GM12865 (cell line): ENCODE measurements around the gene STPG2.

Source experiments
- DNase-seq: peaks from one replicate; pipeline ENCODE4 v3.0.0; 2010; ENCODE audit warnings: low read depth
- H3K4me3 ChIP-seq: 2 replicates; pipeline ENCODE4 v1.5.1; 2011; ENCODE audit warnings: mild to moderate bottlenecking, low read depth, low read length, control low read depth
- TF ChIP-seq, protein P1 (sequence below): IDR thresholded peaks from 2 replicates; pipeline ENCODE4 v1.5.1; 2011; ENCODE audit warnings: low read length, control low read depth, low read depth, inconsistent platforms; ENCODE audit not compliant: insufficient read depth; ENCODE audit errors: missing control alignments

The STPG2 gene

DNA sequence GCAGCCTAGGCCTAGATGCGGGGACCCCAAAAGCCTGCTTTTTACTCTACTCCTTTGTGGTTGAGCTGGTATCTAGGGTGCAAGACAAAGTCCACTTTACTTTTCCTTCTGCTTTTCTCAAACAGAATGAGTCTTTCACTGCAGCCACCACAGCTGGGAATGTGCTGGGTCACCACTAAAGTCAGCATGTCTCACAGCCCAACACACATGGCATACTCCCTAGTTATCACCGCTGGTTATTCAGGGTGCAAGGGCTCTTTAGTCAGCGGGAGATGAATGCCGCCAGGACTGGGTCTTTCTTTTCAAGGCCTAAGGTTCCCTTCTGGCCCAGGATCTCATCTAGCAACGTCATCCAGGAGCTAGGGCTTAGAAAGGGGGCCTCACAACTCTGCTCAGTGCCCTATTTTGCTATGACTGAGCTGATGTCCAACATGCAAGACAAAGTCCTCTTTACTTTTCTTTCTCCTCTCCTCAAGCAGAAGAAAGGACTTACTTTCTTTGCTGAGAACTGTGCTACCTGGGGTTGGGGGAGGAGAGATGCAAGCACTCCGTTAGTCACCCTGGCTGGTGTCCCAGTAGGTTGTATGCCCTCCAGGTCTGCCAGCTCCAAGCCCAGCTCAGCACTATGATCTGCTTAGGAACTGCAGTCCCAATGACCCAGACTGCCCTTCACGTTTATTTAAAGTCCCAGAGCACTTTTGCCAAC is 22.9 kb upstream of the STPG2 start:
- TF ChIP-seq, protein P1, sequence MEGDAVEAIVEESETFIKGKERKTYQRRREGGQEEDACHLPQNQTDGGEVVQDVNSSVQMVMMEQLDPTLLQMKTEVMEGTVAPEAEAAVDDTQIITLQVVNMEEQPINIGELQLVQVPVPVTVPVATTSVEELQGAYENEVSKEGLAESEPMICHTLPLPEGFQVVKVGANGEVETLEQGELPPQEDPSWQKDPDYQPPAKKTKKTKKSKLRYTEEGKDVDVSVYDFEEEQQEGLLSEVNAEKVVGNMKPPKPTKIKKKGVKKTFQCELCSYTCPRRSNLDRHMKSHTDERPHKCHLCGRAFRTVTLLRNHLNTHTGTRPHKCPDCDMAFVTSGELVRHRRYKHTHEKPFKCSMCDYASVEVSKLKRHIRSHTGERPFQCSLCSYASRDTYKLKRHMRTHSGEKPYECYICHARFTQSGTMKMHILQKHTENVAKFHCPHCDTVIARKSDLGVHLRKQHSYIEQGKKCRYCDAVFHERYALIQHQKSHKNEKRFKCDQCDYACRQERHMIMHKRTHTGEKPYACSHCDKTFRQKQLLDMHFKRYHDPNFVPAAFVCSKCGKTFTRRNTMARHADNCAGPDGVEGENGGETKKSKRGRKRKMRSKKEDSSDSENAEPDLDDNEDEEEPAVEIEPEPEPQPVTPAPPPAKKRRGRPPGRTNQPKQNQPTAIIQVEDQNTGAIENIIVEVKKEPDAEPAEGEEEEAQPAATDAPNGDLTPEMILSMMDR, result no peak
- DNase-seq, result no peak

DNA sequence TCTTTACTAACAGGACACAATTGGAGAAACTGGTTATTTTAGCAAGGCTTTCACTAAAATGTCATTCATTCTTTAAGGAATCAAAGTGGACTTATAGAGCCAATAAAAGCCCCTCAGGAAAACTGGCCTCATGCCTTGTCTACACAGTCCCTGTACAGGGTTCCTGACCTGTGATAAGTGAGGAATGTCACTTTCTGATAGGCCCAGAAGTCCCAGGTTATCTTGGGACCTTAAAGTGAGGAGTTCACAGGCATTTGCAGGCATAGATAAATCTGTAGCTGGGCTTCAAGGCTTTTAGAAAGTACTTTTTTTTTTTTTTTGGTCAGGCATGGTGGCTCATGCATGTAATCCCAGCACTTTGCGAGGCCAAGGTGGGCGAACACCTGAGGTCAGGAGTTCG is 19.4 kb upstream of the STPG2 start:
- no peak overlapping the region for H3K4me3 ChIP-seq
- TF ChIP-seq, protein P1, result no peak
- no peak for DNase-seq

More for the DNA sequence above, 22.9 kb upstream of the STPG2 start:
- no peak overlapping the region for H3K4me3 ChIP-seq

DNA sequence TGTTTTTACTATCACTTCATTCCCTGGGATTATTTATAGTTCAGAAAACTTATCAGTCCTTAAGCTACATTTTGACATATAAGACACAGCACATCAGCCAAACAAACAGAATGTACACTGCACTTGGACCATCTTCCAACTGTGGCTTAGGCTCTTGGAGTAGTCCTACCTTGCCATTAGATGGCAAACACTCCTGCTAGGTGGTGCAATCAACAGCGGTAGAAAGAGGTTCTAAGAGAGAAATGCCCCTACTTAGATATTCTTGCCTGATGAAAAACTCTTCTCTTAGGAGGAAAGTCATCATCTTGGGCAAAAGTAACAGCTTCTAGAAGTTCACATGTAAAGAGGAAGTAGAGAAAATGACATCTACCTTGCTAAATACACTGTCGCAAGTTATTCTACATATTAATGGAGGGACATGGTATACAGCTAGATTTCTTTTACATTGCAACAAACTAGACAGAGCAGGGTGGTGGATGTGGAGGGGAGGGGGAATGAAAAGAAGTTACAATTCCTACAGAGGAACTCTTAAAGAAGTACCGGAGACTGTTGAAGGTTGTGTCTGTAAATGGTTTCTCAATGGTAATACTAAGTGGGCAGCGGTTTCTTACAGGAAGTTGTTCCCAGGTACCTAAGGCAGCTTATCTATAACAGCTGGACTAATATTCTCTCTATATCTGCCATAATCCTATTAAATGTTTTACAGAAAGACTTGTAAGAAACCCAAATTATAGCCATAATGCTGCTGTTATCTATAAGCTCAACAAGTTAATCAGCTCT is 8.1 kb upstream of the STPG2 start:
- TF ChIP-seq, protein P1, result no peak
- no peak for DNase-seq
- H3K4me3 ChIP-seq, result no peak overlapping the region

DNA sequence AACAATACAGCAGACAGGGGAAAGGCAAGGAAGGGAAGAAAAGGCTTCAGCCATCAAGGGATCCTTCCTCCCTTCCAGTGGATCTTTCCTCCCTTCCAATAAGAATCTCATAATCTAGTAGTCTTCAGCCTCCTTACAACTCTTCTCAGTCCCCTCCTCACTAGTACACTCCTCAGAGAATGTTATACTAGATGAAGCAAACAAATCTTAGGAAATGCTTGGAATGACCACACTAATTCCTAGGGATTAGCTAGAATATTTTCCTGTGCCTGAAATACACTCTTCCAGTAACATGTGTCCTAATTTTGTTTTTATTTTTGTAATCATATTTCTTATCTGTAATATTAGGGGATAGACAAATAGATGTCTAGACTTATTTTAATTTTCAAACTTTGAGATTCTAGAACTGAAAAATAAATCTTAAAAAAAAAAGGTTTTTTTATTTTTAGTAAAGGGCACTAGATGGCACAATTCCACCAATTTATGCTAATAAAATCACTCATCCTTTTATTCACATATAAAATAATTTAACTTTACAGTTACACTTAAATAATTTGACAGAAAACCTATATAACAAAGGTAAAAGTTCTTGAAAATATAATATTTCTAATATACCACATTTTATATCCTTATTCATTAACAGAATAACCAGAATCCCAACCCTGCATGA is 7.0 kb upstream of the STPG2 start:
- DNase-seq, result no peak
- TF ChIP-seq, protein P1, result no peak

DNA sequence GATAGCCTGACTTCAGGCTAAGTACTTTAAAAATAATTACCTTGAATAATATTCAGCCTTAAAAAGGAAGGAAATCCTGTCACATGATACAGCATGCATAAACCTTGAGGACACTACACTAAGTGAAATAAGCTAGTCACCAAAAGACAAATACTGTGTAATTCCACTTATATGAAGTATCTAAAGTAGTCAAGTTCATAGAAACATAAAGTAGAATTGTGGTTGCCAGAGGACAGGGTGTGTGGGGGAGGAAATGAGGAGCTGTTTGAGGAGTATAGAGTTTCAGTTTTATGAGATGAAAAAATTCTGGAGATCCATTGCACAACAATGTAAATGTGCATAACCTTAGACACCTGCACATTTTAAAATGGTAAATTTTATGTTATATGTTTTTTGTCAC is 5.6 kb upstream of the STPG2 start:
- DNase-seq, result no peak
- TF ChIP-seq, protein P1, result no peak
- H3K4me3 ChIP-seq, result no peak overlapping the region

More for the DNA sequence above, 7.0 kb upstream of the STPG2 start:
- no peak overlapping the region for H3K4me3 ChIP-seq

DNA sequence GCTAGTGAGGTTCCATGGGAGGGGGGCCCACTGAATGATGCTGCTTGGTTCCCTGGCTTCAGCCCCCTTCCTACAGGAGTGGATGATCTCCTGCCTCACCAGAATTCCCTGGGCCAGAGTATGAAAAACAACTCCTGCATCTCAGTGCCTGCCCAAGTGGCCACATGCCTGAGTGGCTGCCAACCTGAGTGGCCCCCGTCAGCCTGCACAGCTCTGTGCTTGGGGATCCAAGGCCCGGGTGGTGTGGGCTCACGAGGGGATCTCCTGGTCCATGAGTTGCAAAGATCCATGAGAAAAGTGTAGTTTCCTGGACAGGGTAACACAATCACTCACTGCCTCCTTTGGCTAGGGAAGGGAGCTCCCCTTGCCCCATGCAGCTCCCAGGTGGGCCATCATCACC is 17.1 kb downstream of the STPG2 start:
- TF ChIP-seq, protein P1, result no peak

More for the DNA sequence above, 17.1 kb downstream of the STPG2 start:
- DNase-seq, result no peak
- no peak overlapping the region for H3K4me3 ChIP-seq
